ENCODE results near the gene NMNAT2. TPM values are rescaled to one million over a fixed set of nuclear protein-coding genes. Genes with fewer than 3 reads are reported as not detected.

The NMNAT2 gene
- total and polyA plus RNA-seq, 2 of the 8 experiments (the other 6 are each of a cell fraction or from before 2014, with no cell fraction given): 6.5 to 20.9 TPM

GRCh38 chr1:183450093-183450492 lies 31.9 kb upstream of the NMNAT2 start:
- DNase-seq (ENCODE audit: low read depth in 1 of 2, low spot score in 2 of 2): no peak
- Histone ChIP-seq H2AFZ (ENCODE audit: low read length) (no peak overlapping the region), H3K27me3 (replicated peaks in 1 of 4; ENCODE audit: control insufficient read depth in 3 of 4, extremely low read depth in 1 of 4, insufficient read depth in 3 of 4, low read length in 3 of 4) (no peaks in the 10 kb centered on the region), H3K79me1 (ENCODE audit: low read depth, low read length) (no peaks in the 10 kb centered on the region), H3K9ac (replicated peaks in 1 of 4; ENCODE audit: extremely low read depth in 1 of 4, low read depth in 3 of 4, low read length in 3 of 4) (no peak overlapping the region), H3K79me2 (ENCODE audit: control insufficient read depth in 1 of 2, insufficient read depth in 2 of 2, low read length in 2 of 2) (no peaks in the 10 kb centered on the region), H4K20me1 (replicated peaks in 1 of 2; ENCODE audit: control insufficient read depth in 1 of 2, insufficient read depth in 2 of 2, low read length in 2 of 2) (no peaks in the 10 kb centered on the region), H3K14ac (ENCODE audit: insufficient read length) (no peak overlapping the region), H3K27ac (ENCODE audit: low read depth, low read length) (no peak overlapping the region), H3K18ac (ENCODE audit: extremely low read depth, low read length) (no peak overlapping the region), H3K4me2 (ENCODE audit: insufficient read depth in 1 of 2, low read depth in 2 of 2, low read length in 2 of 2) (no peak overlapping the region), H4K5ac (ENCODE audit: insufficient read length, low read depth, low read length) (no peak overlapping the region), H2BK5ac (ENCODE audit: low read depth, low read length) (no peak overlapping the region), H4K91ac (replicated peaks; ENCODE audit: insufficient read length, low read length) (no peak overlapping the region), H3K4me3 (ENCODE audit: extremely low read depth in 1 of 4, insufficient read depth in 2 of 4, low read depth in 3 of 4, low read length in 4 of 4) (no peak overlapping the region), H3K23ac (ENCODE audit: insufficient read length) (no peak overlapping the region), H2BK20ac (ENCODE audit: low read length) (no peak overlapping the region), H3K9me3 (ENCODE audit: insufficient read depth in 2 of 2, low read depth in 1 of 2, low read length in 1 of 2) (no peaks in the 10 kb centered on the region), H3K56ac (replicated peaks; ENCODE audit: insufficient read length, low read depth, low read length) (no peak overlapping the region), H2BK120ac (replicated peaks; ENCODE audit: low read depth, low read length) (no peak overlapping the region), H3K23me2 (ENCODE audit: low read depth, low read length) (no peaks in the 10 kb centered on the region), H3K36me3 (ENCODE audit: control insufficient read depth in 2 of 4, insufficient read depth in 4 of 4, low read length in 3 of 4) (no peaks in the 10 kb centered on the region), H3K4ac (replicated peaks; ENCODE audit: insufficient read length, low read depth, low read length) (no peak overlapping the region), H2BK12ac (ENCODE audit: low read depth, low read length) (no peak overlapping the region), H2BK15ac (ENCODE audit: low read length) (no peak overlapping the region), H2AK5ac (ENCODE audit: low read depth, low read length) (no peak overlapping the region), H4K8ac (ENCODE audit: extremely low read depth, insufficient read depth, low read length) (no peak overlapping the region), H3K4me1 (replicated peaks in 1 of 4; ENCODE audit: control insufficient read depth in 3 of 4, insufficient read depth in 4 of 4, low read length in 3 of 4) (no peaks in the 10 kb centered on the region)
- POLR2A ChIA-PET (ENCODE audit: partially characterized antibody): no interaction called here
- CTCF ChIA-PET (ENCODE audit: partially characterized antibody): no interaction called here
- TF ChIP-seq JUND (IDR thresholded peaks at IDR 0.05; ENCODE audit: low read length) (no peak), KDM1A (IDR thresholded peaks at IDR 0.05; ENCODE audit: borderline replicate concordance, low read length) (no peak), NRF1 (IDR thresholded peaks at IDR 0.05; ENCODE audit: low read depth, low read length) (no peak), SIRT6 (IDR thresholded peaks at IDR 0.05; ENCODE audit: low read length) (no peak), CEBPB (IDR thresholded peaks at IDR 0.05; ENCODE audit: low read depth, low read length) (no peak), POLR2AphosphoS5 (IDR thresholded peaks at IDR 0.05; ENCODE audit: low read depth, low read length) (no peak), POU5F1 (IDR thresholded peaks at IDR 0.05; ENCODE audit: low read depth, low read length) (no peak), TBP (IDR thresholded peaks at IDR 0.05; ENCODE audit: low read depth, low read length) (no peak), RNF2 (IDR thresholded peaks at IDR 0.05; ENCODE audit: borderline replicate concordance, low read depth, low read length, missing control alignments, poor library complexity, severe bottlenecking) (no peak), CTBP2 (IDR thresholded peaks at IDR 0.05; ENCODE audit: borderline replicate concordance, insufficient read depth, insufficient read length, low read length) (no peak), RFX5 (IDR thresholded peaks at IDR 0.05; ENCODE audit: borderline replicate concordance, low read depth, low read length) (no peak), SP4 (IDR thresholded peaks at IDR 0.05; ENCODE audit: low read length) (no peak), RBBP5 (IDR thresholded peaks at IDR 0.05; ENCODE audit: borderline replicate concordance, low read depth, low read length) (no peak)
- 87% methylated on average over 2 of the region's 2 CpGs; no CpG with 5 or more reads in 1 of the 2 experiments for WGBS, 2 experiments (ENCODE audit: extremely low coverage in 1 of 2, insufficient coverage in 1 of 2, insufficient read length in 1 of 2, insufficient replicate concordance in 2 of 2, low coverage in 1 of 2, low lambda C conversion rate in 2 of 2, missing lambda C conversion rate in 1 of 2)
- FAIRE-seq: no peak
